ENCODE measurements around the gene CD63. TPM values are rescaled to one million over a fixed set of nuclear protein-coding genes. Genes with fewer than 3 reads are reported as not detected.

The CD63 gene
- total RNA-seq, 2 experiments from 2014 or later = 204 to 210 TPM

DNA sequence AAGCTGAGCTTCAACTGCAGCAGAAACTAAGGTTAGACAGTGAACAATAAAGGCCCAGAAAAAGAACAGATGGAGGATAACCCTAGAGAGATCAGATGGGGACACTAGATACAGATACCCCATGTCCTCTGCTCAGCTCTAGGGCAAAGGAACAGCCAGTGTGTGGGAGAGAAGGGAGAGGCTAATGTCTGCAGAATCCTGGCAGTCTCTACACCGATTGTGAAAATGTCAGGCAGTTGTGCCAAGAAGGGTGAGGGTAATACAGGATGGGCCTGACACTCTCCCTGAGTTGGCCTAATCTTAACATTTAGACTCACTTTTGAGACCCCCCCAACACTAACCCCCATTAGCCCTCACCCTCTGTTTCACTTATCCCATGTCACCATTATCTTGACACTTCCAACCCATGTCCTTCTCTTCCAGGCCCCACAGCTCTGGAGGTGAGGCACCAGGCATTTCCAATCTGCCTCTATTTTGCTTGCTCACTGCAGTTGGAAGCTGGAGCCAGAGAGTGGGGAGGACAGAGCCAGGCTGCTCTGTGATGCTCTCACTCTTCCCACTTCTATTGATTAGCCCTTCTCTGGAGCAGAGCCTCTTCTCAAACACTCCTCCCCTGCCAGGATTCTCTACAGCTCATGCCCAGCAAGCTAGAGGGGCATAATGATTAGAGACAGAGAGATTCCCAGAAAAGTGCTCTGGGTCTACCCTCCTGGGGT, 16.0 kb downstream of the CD63 start:
- peaks cover 11% of the 10 kb centered on the region for H3K27me3 Mint-ChIP-seq
- no peak for DNase-seq
- intact Hi-C loops (cut with micrococcal nuclease) = no loop called here
- peaks cover 3% of the 10 kb centered on the region for H3K36me3 Mint-ChIP-seq
- peaks cover 29% of the 10 kb centered on the region for H3K4me1 Mint-ChIP-seq (ENCODE audit: low read depth)
- H3K27ac Mint-ChIP-seq = no peak overlapping the region
- no peaks in the 10 kb centered on the region for H3K9me3 Mint-ChIP-seq
- no peak overlapping the region for H3K4me3 Mint-ChIP-seq
- POLR2A ChIA-PET = no interaction called here
- CTCF ChIA-PET = no interaction called here

- intact Hi-C loops (cut with micrococcal nuclease) = no loop called here
- no peak for DNase-seq
- Mint-ChIP-seq H3K4me3 (no peak overlapping the region), H3K4me1 (ENCODE audit: low read depth) (peaks cover 26% of the 10 kb centered on the region), H3K27ac (no peak overlapping the region), H3K9me3 (no peaks in the 10 kb centered on the region), H3K27me3 (peaks cover 15% of the 10 kb centered on the region), H3K36me3 (peaks cover 3% of the 10 kb centered on the region)
- CTCF ChIA-PET = interaction anchor here (0.7 to 1.0 kb wide), 3 partner anchors 8 to 26 kb away, joined by 3 to 5 read pairs (median 3); partner anchors contain the start of gene RDH5
- POLR2A ChIA-PET = no interaction called here
Measured at GRCh38 chr12:55711786-55712553, 16.8 kb downstream of the CD63 start.

DNA sequence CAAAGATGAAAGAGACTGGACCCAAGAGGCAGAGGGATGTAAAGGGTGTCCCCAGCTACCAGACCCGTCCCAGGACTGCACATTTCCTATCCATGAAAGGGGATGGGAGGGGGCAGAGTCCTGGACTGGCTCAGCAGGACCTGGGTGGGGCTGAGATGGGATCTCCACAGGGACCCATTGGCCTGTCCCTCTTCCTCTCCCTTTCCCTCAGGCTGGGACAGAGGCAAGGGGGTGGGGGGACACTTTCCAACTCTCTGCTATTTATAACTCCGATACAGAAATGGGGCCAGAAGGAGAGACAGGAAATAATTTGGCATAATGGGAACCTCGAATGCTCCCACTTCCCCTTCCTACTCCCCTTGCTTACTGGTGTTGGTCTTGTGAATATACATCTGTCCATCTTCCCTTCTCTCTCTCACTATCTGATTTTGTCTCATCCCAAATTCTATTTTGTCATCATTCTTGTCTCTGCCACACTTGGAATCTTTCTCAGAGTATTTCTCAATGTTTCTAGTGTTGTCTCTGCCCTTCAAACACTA, 20.0 kb downstream of the CD63 start:
- Mint-ChIP-seq H3K4me3 (peak overlapping the region; percentile 74), H3K27me3 (peaks cover 20% of the 10 kb centered on the region), H3K4me1 (ENCODE audit: low read depth) (peaks cover 17% of the 10 kb centered on the region), H3K27ac (no peak overlapping the region), H3K36me3 (no peaks in the 10 kb centered on the region), H3K9me3 (no peaks in the 10 kb centered on the region)
- CTCF ChIA-PET = no interaction called here
- DNase-seq = no peak
- POLR2A ChIA-PET = no interaction called here
- intact Hi-C loops (cut with micrococcal nuclease) = no loop called here

DNA sequence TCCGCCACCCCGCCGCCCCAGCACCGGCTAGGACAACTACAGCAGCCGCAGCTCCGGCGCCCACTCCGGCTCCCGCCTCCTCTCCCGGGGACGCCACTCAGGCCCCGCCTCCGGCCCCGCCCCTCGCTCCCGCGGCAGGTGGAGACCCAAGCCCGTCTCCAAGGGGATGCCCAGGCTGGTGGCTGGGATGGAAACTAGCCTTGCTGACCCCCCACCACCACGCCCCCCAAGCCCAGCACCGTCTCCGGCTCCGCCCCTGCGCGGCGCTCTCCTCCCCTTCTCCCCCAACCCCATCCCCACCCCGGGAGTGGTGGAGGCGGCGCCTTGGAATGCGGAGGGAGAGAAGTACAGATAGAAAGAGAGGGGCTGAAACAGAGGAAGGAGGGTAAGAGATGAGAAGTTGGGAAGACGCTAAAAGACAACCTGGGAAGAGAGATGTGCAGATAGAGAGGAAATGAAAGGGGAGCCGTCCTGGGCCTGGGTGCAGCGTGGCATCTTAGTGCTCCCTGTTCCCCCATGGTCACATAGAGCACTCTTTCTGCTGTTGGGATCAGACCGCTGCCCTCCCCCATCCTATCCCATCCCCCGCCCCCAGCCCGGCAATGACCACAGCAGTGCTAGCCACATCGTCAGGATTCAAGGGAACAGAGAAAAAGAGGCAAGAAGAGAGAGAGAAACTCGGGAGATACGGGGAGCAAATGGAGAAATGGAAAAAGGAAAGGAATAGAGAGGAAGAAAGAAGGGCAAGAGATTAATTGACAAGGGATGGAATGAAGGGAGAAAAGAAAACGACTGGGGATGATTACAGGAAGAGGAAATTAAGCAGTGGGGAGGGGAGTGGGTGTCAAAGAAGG, 20.7 kb downstream of the CD63 start, which contains the start of gene ITGA7:
TSS of gene ITGA7 (minus strand) at position 64 of the 854 bp plus-strand sequence. CDS start 222 bp downstream, outside the sequence.
- Mint-ChIP-seq H3K4me3 (peak within 1 kb of the TSS; percentile 74), H3K27me3 (peaks cover 20% of the 10 kb centered on the region)

GRCh38 chr12:55707219-55707671, 21.6 kb downstream of the CD63 start:
- Mint-ChIP-seq H3K4me1 (ENCODE audit: low read depth) (peaks cover 17% of the 10 kb centered on the region), H3K36me3 (no peaks in the 10 kb centered on the region), H3K27ac (no peak overlapping the region), H3K4me3 (peak overlapping the region; percentile 74), H3K27me3 (peaks cover 20% of the 10 kb centered on the region), H3K9me3 (no peaks in the 10 kb centered on the region)
- POLR2A ChIA-PET = no interaction called here
- intact Hi-C loops (cut with micrococcal nuclease) = no loop called here
- CTCF ChIA-PET = interaction anchor here (2.9 kb wide), 1 partner anchor 11 kb away, joined by 11 read pairs; no protein-coding TSS in a partner anchor
- DNase-seq = peak; percentile 15

More for the DNA sequence above, 20.7 kb downstream of the CD63 start, which contains the start of gene ITGA7:
- peak; percentile 72 for DNase-seq
- Mint-ChIP-seq H3K36me3 (no peaks in the 10 kb centered on the region), H3K4me1 (ENCODE audit: low read depth) (peaks cover 17% of the 10 kb centered on the region), H3K9me3 (no peaks in the 10 kb centered on the region), H3K27ac (no peak within 1 kb of the TSS)
- intact Hi-C loops (cut with micrococcal nuclease) = no loop called here
- CTCF ChIA-PET = interaction anchor here (2.9 kb wide), 1 partner anchor 10 kb away, joined by 11 read pairs; no protein-coding TSS in a partner anchor
- POLR2A ChIA-PET = no interaction called here

- peaks cover 20% of the 10 kb centered on the region for H3K27me3 Mint-ChIP-seq
Measured at GRCh38 chr12:55706568-55707218, 22.1 kb downstream of the CD63 start.

DNA sequence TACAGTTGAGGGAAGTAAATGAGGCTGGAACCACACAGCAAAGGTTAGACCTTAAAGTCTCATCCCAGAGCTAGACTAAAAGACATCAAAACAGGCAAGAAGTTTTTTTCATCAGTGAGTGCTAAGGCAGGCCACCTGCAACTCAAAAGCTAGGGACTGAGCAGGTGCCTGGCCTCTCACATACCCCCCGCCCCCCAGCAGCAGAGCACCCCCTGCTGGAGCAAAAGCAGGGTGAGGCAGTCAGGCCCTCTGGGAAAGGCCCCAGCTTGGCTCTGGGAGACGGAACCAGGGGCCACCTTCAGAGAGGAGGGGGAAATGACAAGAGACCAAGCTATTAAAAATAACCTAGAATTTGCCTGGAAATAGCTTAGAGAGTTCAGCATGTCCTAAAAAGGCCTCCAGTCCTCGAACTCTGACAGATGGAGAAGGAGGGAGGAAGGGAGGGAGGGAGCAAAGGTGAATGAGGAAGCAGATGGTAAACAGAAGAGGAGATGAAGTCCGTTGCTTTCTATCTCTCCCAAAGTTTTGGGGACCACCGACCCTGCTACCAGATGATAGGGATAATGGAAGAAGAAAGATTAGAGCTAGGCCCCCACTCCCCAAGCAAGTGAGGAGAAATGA, 22.9 kb downstream of the CD63 start:
- Mint-ChIP-seq H3K9me3 (no peaks in the 10 kb centered on the region), H3K4me3 (no peak overlapping the region), H3K27ac (no peak overlapping the region), H3K36me3 (no peaks in the 10 kb centered on the region), H3K4me1 (ENCODE audit: low read depth) (peaks cover 17% of the 10 kb centered on the region), H3K27me3 (peaks cover 20% of the 10 kb centered on the region)
- DNase-seq = peak; percentile 47
- POLR2A ChIA-PET = interaction anchor here (0.6 kb wide), 1 partner anchor 1000 kb away, joined by 5 read pairs; no protein-coding TSS in a partner anchor
- intact Hi-C loops (cut with micrococcal nuclease) = no loop called here
- CTCF ChIA-PET = interaction anchor here (0.8 to 2.9 kb wide), 5 partner anchors 9 to 49 kb away, joined by 3 to 11 read pairs (median 6); a partner anchor contains a TSS

More at GRCh38 chr12:55706568-55707218, 22.1 kb downstream of the CD63 start:
- intact Hi-C loops (cut with micrococcal nuclease) = no loop called here
- DNase-seq = no peak
- ChIA-PET CTCF (interaction anchor here (1.2 to 2.9 kb wide), 4 partner anchors 12 to 50 kb away, joined by 5 to 11 read pairs (median 6); a partner anchor contains a TSS), POLR2A (no interaction called here)
- H3K4me3 Mint-ChIP-seq = peak overlapping the region; percentile 74
- no peak overlapping the region for H3K27ac Mint-ChIP-seq
- peaks cover 17% of the 10 kb centered on the region for H3K4me1 Mint-ChIP-seq (ENCODE audit: low read depth)
- no peaks in the 10 kb centered on the region for H3K36me3 Mint-ChIP-seq
- H3K9me3 Mint-ChIP-seq = no peaks in the 10 kb centered on the region

DNA sequence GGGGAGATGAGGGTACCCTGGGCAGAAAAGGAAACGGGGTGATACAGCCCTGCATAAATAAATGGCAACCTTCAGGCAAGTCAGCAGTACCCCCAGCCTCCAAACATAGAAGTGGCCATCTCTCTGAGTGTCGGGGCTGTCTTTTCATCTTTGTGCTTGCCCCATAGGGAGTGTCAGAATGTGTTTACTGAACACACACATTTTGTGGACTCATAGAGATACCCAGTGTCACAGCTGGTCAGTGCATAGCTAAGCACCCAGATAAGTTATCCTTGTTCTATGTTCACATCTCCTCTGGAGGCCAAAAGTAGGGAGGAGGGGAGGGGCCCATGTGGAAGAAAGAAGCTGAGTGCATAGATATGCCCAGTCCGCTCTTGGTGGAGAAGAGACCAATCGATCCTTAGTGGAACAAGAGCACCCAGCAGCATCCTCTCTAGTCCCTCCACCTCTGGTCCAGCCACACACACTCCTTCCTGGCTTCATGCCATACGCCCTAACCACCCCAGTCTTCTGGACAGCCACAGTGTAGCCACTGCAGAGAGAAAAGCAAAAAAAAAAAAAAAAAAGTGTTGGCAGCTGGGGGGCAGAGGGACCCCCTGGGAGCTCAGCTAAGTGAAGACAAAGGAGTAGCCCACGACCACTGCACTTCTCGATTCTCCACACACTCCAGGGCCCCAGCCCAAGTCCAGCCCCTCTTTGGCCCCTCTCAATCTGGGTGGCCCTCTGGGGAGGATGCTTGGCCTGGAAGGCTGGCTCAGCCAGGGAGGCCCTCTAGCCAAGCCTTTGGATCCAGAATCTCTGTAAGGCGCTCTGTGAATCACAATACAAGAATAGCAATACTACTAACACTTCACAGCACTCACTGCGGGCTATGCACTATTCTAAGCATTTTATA, 23.7 kb downstream of the CD63 start:
- no peaks in the 10 kb centered on the region for H3K9me3 Mint-ChIP-seq
- peaks cover 17% of the 10 kb centered on the region for H3K4me1 Mint-ChIP-seq (ENCODE audit: low read depth)
- H3K36me3 Mint-ChIP-seq = no peaks in the 10 kb centered on the region
- intact Hi-C loops (cut with micrococcal nuclease) = no loop called here
- H3K27ac Mint-ChIP-seq = no peak overlapping the region
- no peak for DNase-seq
- POLR2A ChIA-PET = interaction anchor here (0.6 kb wide), 1 partner anchor 999 kb away, joined by 5 read pairs; no protein-coding TSS in a partner anchor
- H3K4me3 Mint-ChIP-seq = no peak overlapping the region
- CTCF ChIA-PET = interaction anchor here (0.8 to 2.9 kb wide), 4 partner anchors 8 to 48 kb away, joined by 3 to 11 read pairs (median 6); a partner anchor contains a TSS
- peaks cover 20% of the 10 kb centered on the region for H3K27me3 Mint-ChIP-seq

GRCh38 chr12:55703901-55704761, 24.7 kb downstream of the CD63 start:
- intact Hi-C loops (cut with micrococcal nuclease) = no loop called here
- Mint-ChIP-seq H3K36me3 (no peaks in the 10 kb centered on the region), H3K4me1 (ENCODE audit: low read depth) (peaks cover 17% of the 10 kb centered on the region), H3K4me3 (no peak overlapping the region), H3K27ac (no peak overlapping the region), H3K27me3 (peaks cover 18% of the 10 kb centered on the region), H3K9me3 (no peaks in the 10 kb centered on the region)
- ChIA-PET POLR2A (no interaction called here), CTCF (no interaction called here)
- DNase-seq = no peak

Data from activated CD4-positive, alpha-beta memory T cell treated with anti-CD3 and anti-CD28 coated beads for 36 hours (primary cell).